Bronchial epithelial cell (primary cell): ENCODE results near the gene SEM1. TPM values are rescaled to one million over a fixed set of nuclear protein-coding genes. Genes with fewer than 3 reads are reported as not detected.
"Not testable (repeated sequence)": the region's sequence is repeated elsewhere in the genome, so short reads cannot be mapped to it uniquely, and the experiment has no call there.

Source experiments
- DNase-seq: peaks from one replicate; pipeline ENCODE4 v3.0.0-alpha.2; 2010; ENCODE audit warnings: low read depth
- FAIRE-seq: peaks from 2 replicates; lab custom pipeline; 2011; peaks lifted over from hg19 to GRCh38; lab: Jason Lieb, UNC
- H3K27me3 ChIP-seq: 2 replicates; pipeline ENCODE4 v1.5.1; 2011; ENCODE audit warnings: low read length; ENCODE audit not compliant: control insufficient read depth, insufficient read depth
- H3K36me3 ChIP-seq: 2 replicates; pipeline ENCODE4 v1.5.1; 2011; ENCODE audit warnings: low read length; ENCODE audit not compliant: control insufficient read depth, insufficient read depth
- H3K4me3 ChIP-seq: 2 replicates; pipeline ENCODE4 v1.5.1; 2011; ENCODE audit warnings: mild to moderate bottlenecking, low read depth, low read length, control low read depth
- total RNA-seq: library from RNA; depleted of rRNA; stranded (reverse); fragments of >200 nt; gene quantifications from 2 replicates; pipeline ENCODE4 v1.2.1, GENCODE V29; 2014
- TF ChIP-seq, protein P1 (sequence below): IDR thresholded peaks from 2 replicates; pipeline ENCODE4 v1.5.1; 2011; ENCODE audit warnings: mild to moderate bottlenecking, moderate library complexity, low read length, control low read depth, inconsistent platforms; ENCODE audit not compliant: insufficient read depth, severe bottlenecking

SEM1 gene
- total RNA-seq, result 21.3 and 182 TPM in 2 replicates

- Histone ChIP-seq H3K36me3 (no peaks in the 10 kb centered on the region), H3K4me3 (peak within 1 kb of the TSS; percentile 83), H3K27me3 (no peaks in the 10 kb centered on the region)
- TF ChIP-seq, protein P1, sequence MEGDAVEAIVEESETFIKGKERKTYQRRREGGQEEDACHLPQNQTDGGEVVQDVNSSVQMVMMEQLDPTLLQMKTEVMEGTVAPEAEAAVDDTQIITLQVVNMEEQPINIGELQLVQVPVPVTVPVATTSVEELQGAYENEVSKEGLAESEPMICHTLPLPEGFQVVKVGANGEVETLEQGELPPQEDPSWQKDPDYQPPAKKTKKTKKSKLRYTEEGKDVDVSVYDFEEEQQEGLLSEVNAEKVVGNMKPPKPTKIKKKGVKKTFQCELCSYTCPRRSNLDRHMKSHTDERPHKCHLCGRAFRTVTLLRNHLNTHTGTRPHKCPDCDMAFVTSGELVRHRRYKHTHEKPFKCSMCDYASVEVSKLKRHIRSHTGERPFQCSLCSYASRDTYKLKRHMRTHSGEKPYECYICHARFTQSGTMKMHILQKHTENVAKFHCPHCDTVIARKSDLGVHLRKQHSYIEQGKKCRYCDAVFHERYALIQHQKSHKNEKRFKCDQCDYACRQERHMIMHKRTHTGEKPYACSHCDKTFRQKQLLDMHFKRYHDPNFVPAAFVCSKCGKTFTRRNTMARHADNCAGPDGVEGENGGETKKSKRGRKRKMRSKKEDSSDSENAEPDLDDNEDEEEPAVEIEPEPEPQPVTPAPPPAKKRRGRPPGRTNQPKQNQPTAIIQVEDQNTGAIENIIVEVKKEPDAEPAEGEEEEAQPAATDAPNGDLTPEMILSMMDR, result peak; percentile 7
- peak; percentile 78 for DNase-seq
- FAIRE-seq, result no peak
These were observed at the start of gene SEM1 for GRCh38 chr7:96709381-96710228. Gene SEM1, minus strand, starts transcription at chr7:96709846. Its CDS starts 83 bp downstream, at chr7:96709763.

GRCh38 chr7:96757880-96758279, 48.2 kb upstream of the SEM1 start:
- not testable (repeated sequence) for H3K36me3 ChIP-seq, H3K4me3 ChIP-seq, DNase-seq, H3K27me3 ChIP-seq, FAIRE-seq

- H3K36me3 ChIP-seq, result no peaks in the 10 kb centered on the region
- no peak overlapping the region for H3K4me3 ChIP-seq
- DNase-seq, result no peak
- no peak for FAIRE-seq
- peaks cover 2% of the 10 kb centered on the region for H3K27me3 ChIP-seq
- TF ChIP-seq, protein P1, result no peak
These were observed 37.8 kb upstream of the SEM1 start for GRCh38 chr7:96747418-96747940.

GRCh38 chr7:96740130-96740529, 30.5 kb upstream of the SEM1 start:
- FAIRE-seq, result no peak
- Histone ChIP-seq H3K27me3 (peaks cover 2% of the 10 kb centered on the region), H3K4me3 (no peak overlapping the region), H3K36me3 (no peaks in the 10 kb centered on the region)
- TF ChIP-seq, protein P1, result no peak
- DNase-seq, result no peak

GRCh38 chr7:96739609-96740008, 30.0 kb upstream of the SEM1 start:
- H3K36me3 ChIP-seq, result no peaks in the 10 kb centered on the region
- no peak overlapping the region for H3K4me3 ChIP-seq
- DNase-seq (no peak), FAIRE-seq (no peak)
- TF ChIP-seq, protein P1, result no peak
- H3K27me3 ChIP-seq, result peaks cover 2% of the 10 kb centered on the region

- Histone ChIP-seq H3K4me3 (no peak overlapping the region), H3K36me3 (no peaks in the 10 kb centered on the region), H3K27me3 (peaks cover 2% of the 10 kb centered on the region)
- no peak for FAIRE-seq
- DNase-seq, result no peak
- TF ChIP-seq, protein P1, result no peak
These were observed 29.5 kb upstream of the SEM1 start for GRCh38 chr7:96739167-96739566.
